GM18499 (cell line): Measurements from ENCODE around the gene RAB3B.
"Not testable (repeated sequence)": the region's sequence is repeated elsewhere in the genome, so short reads cannot be mapped to it uniquely, and the experiment has no call there.

Experiments
- ATAC-seq: cut with Tn5 transposase; IDR thresholded peaks from one replicate; pipeline ENCODE4 v1.9.1; 2021; ENCODE audit warnings: moderate number of reproducible peaks; ENCODE audit not compliant: insufficient read depth, unreplicated experiment

The RAB3B gene

DNA sequence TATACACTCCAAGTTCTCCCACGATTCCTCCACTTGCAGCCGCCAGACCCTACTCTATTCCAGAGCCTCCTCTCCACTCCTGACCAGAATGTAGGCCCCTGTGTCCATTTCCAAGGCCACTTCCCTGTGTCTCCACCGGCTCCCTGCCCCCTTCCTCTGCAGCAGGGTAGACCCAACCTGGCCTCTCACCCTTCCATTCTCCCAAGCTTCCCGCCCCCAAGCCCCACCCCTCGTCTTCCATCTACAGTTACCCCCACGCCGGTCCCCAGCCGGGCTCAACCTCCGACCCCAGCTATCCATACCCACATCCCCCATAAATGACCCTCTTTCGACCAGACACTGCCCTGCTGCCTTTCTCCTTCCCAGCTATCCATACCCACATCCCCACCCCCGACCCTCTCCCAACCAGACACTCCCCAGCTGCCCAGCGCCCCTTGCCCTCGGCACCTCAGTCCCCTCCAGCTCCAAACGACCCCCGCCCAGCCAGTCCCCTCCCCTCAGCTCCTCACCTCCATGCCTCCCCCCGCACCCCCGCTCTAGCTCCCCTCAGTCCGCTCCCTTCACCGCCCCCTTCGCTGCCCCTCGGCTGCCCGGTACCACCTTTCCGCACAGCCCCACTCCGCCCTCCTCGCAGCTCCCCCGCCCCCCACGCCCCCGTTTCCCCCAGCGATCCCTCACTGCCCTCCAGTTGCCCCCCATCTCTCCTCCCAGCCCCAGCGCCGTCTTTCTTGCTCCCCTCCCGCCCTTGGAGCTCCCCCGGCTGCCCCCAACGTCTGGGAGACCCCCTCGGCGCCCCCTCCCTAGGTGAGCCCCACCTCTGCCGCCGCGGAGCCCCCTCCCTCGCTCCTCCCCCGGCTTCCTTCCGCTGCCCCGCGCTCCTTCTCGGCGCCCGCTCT lies 670 bp downstream of the RAB3B start:
- ATAC-seq = no peak

GRCh38 chr1:51988254-51988653 lies 2.2 kb downstream of the RAB3B start:
- ATAC-seq = no peak

- ATAC-seq = no peak
These were observed 3.8 kb downstream of the RAB3B start for GRCh38 chr1:51986718-51987117.

DNA sequence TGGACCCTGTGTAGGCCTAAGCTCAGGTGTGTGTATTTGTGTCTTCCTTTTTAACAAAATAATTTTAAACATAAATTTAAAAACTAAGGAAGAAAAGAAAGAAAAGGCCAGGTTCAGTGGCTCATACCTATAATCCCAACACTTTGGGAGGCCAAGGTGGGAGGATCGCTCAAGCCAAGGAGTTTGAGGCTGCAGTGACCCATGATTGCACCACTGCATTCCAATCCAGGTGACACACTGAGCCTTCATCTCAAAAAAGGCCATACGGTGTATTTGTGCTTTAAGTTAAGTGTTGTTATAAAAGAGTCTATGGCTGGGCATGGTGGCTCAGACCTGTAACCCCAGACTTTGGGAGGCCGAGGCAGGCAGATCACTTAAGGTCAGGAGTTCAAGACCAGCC lies 8.3 kb downstream of the RAB3B start:
- no peak for ATAC-seq

GRCh38 chr1:51981555-51981954 lies 8.9 kb downstream of the RAB3B start:
- no peak for ATAC-seq

- ATAC-seq = no peak
These were observed 12.4 kb downstream of the RAB3B start for GRCh38 chr1:51978099-51978498.

GRCh38 chr1:51976846-51977602 lies 13.5 kb downstream of the RAB3B start:
- no peak for ATAC-seq

- ATAC-seq = no peak
These were observed 16.7 kb downstream of the RAB3B start for GRCh38 chr1:51973587-51974474.

DNA sequence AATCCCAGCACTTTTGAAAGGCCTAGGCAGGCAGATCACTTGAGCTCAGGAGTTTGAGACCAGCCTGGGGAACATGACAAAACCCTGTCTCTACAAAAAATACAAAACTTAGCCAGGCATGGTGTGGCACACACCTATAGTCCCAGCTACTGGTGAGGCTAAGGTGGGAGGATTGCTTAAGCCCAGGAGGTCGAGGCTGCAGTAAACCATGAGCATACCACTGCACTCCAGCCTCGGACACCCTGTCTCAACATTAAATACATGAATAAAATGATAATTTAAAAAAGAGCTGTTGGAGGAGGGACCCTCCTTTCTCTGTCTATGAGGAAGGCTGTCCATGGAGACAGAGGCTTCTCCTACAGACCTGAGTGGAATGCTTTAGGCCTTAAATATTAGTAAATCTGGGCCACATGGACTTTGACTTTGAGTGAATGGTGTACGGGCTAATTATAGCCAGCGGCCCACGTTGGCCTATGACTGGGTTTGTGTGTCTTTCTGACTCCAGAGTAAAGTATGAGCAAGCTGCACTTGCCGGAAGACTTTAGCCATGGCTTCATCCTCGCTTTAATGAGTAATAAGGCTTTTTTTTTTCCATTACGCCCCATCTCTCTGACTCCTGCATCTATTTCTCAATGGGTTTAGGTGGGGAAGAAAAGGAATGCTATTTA lies 21.3 kb downstream of the RAB3B start:
- ATAC-seq = no peak

DNA sequence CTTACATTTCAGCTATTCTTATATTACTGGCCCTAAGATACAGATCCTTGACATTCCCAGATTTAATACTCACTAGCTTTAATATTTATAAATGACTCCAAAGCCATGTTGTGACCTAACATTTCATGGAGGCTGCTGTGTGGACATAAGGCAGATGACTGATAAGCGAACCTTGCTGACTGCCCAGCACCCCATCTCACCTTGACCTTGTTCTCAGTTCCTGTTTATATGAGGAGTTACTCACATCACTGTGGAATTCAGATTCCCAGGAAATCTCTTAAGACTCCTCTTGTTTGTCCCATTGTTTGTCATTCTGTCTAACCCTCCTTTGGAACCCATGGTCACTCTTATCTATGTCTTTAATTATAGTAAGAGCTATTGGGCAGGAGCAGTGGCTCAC lies 21.9 kb downstream of the RAB3B start:
- no peak for ATAC-seq

- ATAC-seq = not testable (repeated sequence)
These were observed 23.2 kb downstream of the RAB3B start for GRCh38 chr1:51967213-51967791.

DNA sequence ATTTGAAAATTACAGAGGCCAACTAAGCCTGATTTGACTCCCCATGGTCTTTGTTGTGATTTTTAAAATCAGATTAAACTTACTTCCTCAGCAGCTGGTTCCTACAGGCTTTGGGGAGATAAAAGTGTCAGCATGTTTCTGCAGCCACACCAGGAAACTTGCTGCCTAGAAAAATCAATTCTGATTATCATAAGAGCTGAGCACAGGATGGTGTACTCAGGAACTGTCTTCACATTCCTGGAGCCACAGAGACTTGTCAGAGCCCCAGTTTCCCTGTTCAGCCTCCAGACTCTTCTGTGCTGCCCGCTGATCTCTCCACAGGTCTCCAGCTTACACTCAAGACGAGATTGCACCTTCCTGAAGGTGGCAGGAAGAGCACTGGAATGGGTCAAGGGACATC lies 23.9 kb downstream of the RAB3B start:
- ATAC-seq = no peak

- ATAC-seq = no peak
These were observed 26.2 kb downstream of the RAB3B start for GRCh38 chr1:51964309-51964696.

GRCh38 chr1:51963592-51964308 lies 26.8 kb downstream of the RAB3B start:
- ATAC-seq = no peak

GRCh38 chr1:51962486-51963356 lies 27.8 kb downstream of the RAB3B start:
- ATAC-seq = no peak

DNA sequence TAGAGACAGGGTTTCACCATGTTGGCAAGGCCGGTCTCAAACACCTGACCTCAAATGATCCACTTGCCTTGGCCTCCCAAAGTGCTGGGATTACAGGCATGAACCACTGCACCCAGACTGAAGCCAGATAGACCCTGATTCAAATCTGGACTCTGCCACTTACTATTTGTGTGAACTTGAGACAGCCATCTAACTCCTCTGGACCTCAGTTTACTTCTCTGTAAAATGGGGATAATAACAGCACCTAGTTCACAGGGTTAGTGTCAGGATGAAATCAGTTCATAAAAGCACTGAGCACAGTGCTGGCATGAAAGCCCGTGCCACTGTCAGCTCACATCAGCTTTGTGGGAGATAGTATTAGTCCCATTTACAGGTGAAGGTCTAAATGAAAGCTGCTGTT lies 28.5 kb downstream of the RAB3B start:
- ATAC-seq = no peak

- ATAC-seq = no peak
These were observed 29.3 kb downstream of the RAB3B start for GRCh38 chr1:51961231-51961630.

GRCh38 chr1:51960262-51960661 lies 30.2 kb downstream of the RAB3B start:
- no peak for ATAC-seq
